Subcutaneous abdominal adipose tissue (tissue), 5 donors: ENCODE measurements around the gene FGF19.

ENCODE experiments used
- H3K27ac ChIP-seq: one replicate; pipeline ENCODE4 v1.7.0; 2013; ENCODE audit warnings: low read depth, mild to moderate bottlenecking, inconsistent platforms, low read length, moderate library complexity
- H3K27me3 ChIP-seq, 5 donors: one replicate each; pipeline ENCODE4 v1.7.0; 2013; ENCODE audit warnings: low read length in 5 of 5, inconsistent platforms in 1 of 5; ENCODE audit not compliant: control insufficient read depth in 5 of 5, insufficient read depth in 4 of 5
- H3K36me3 ChIP-seq, 5 donors: one replicate each; pipeline ENCODE4 v1.7.0; 2013; ENCODE audit warnings: low read length in 5 of 5; ENCODE audit not compliant: control insufficient read depth in 5 of 5, insufficient read depth in 5 of 5
- H3K4me1 ChIP-seq, 5 donors: one replicate each; pipeline ENCODE4 v1.7.0; 2013; ENCODE audit warnings: low read length in 5 of 5, mild to moderate bottlenecking in 3 of 5, moderate library complexity in 1 of 5; ENCODE audit not compliant: control insufficient read depth in 5 of 5, insufficient read depth in 5 of 5
- H3K4me3 ChIP-seq, 5 donors: one replicate each; pipeline ENCODE4 v1.7.0; 2013; ENCODE audit warnings: low read length in 5 of 5, low read depth in 1 of 5
- H3K9ac ChIP-seq, 5 donors: one replicate each; pipeline ENCODE4 v1.7.0; 2013; ENCODE audit warnings: low read length in 5 of 5, mild to moderate bottlenecking in 4 of 5, moderate library complexity in 3 of 5
- H3K9me3 ChIP-seq, 5 donors: one replicate each; pipeline ENCODE4 v1.7.0; 2013; ENCODE audit warnings: low read length in 5 of 5; ENCODE audit not compliant: control insufficient read depth in 5 of 5
- donor health status: healthy.
- donor health status: healthy.
- donor health status: healthy.
- donor health status: healthy.
- donor health status: healthy.

FGF19 gene

DNA sequence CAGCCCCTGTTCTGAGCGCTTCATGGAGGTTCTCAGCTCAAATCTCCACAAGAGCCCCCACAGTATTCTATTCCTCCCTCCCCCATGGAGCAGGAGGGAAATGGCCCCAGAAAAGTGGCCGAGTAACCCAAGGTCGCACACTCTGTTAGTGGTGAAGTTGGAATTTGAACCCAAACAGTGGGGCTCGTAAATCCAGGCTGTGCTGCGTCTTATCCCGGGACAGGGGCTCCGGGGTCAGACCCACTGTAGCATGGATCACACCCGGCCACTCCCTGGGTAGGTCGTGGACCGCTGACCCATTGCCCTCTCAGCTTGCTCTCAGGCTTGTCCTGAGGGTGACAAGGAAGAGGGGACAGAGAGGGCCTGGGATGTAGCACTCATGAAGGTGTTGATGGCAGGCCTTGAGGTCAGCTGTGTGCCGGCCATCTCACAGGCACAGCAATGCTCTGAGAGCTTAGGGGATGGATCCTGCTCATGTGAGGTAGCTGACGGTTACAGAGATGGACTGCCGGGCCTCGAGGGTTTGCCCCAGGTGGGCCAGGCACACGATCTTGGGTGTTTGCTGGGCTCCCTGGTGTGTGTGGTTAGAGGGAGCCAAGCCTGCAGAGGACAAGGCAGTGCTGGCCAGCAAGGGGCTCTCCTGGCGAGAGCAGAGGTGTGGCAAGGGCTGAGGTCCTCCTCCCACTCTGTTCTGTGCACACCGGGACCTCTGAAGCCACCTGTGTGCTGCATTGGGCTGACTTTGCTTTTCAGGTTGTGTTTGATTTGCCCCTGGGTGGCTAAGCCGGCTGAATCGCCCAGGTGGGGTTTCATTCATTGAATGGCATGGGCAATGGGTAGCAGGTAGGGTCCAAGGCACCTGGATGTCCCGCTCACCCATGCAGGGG, 2.3 kb upstream of the FGF19 start:
- Histone ChIP-seq H3K36me3 (no peaks in the 10 kb centered on the region), H3K9ac (no peak overlapping the region), H3K4me1 (peaks cover 0 to 21% (median 8%) of the 10 kb centered on the region in 5 donors), H3K27ac (no peak overlapping the region), H3K27me3 (peaks cover 21 to 58% (median 46%) of the 10 kb centered on the region in 5 donors), H3K9me3 (no peaks in the 10 kb centered on the region), H3K4me3 (no peak overlapping the region)

- Histone ChIP-seq H3K27ac (no peak overlapping the region), H3K27me3 (peaks cover 25 to 64% (median 50%) of the 10 kb centered on the region in 5 donors), H3K4me1 (peaks cover 0 to 27% (median 15%) of the 10 kb centered on the region in 5 donors), H3K9ac (no peak overlapping the region), H3K9me3 (no peaks in the 10 kb centered on the region), H3K36me3 (no peaks in the 10 kb centered on the region), H3K4me3 (no peak overlapping the region)
These were observed 1.6 kb upstream of the FGF19 start for GRCh38 chr11:69705351-69705811.

GRCh38 chr11:69704508-69705253, 859 bp upstream of the FGF19 start:
- H3K4me1 ChIP-seq, result peaks cover 0 to 28% (median 15%) of the 10 kb centered on the region in 5 donors
- no peaks in the 10 kb centered on the region for H3K9me3 ChIP-seq
- peaks cover 25 to 64% (median 50%) of the 10 kb centered on the region in 5 donors for H3K27me3 ChIP-seq
- no peak overlapping the region for H3K9ac ChIP-seq
- H3K4me3 ChIP-seq, result no peak overlapping the region
- no peaks in the 10 kb centered on the region for H3K36me3 ChIP-seq
- no peak overlapping the region for H3K27ac ChIP-seq

- peaks cover 30 to 63% (median 54%) of the 10 kb centered on the region in 5 donors for H3K27me3 ChIP-seq
- no peak overlapping the region for H3K9ac ChIP-seq
- no peak overlapping the region for H3K4me3 ChIP-seq
- no peak overlapping the region for H3K27ac ChIP-seq
- peaks cover 0 to 28% (median 15%) of the 10 kb centered on the region in 5 donors for H3K4me1 ChIP-seq
- H3K36me3 ChIP-seq, result no peaks in the 10 kb centered on the region
- no peaks in the 10 kb centered on the region for H3K9me3 ChIP-seq
These were observed 412 bp downstream of the FGF19 start for GRCh38 chr11:69703453-69703767.

- H3K4me1 ChIP-seq, result peaks cover 0 to 28% (median 15%) of the 10 kb centered on the region in 5 donors
- no peaks in the 10 kb centered on the region for H3K36me3 ChIP-seq
- H3K9ac ChIP-seq, result no peak overlapping the region
- H3K4me3 ChIP-seq, result no peak overlapping the region
- no peak overlapping the region for H3K27ac ChIP-seq
- no peaks in the 10 kb centered on the region for H3K9me3 ChIP-seq
- H3K27me3 ChIP-seq, result peaks cover 31 to 64% (median 54%) of the 10 kb centered on the region in 5 donors
These were observed 911 bp downstream of the FGF19 start for GRCh38 chr11:69702769-69703452.

DNA sequence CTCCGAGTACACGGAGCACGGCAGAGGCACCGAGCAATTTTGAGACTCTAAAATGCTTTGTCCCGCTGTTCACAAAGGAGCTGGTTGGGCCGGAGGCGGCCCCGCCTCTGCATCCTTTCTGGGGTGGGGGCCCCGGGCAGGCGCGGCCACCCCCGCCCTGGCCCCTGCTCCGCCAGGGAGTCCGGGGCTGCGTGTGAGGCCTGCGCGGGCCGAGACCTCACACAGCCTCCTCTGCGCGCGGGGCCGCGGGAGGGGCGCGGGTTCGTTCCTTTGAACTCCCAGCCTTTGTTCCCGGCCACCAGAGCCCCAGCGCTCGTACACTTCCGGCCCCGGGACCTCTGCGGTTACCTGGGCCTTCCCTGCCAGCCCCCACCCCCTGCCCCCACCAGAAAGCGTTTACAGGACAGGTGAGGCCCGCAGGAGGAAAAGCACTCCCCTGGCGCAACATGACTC, 1.6 kb downstream of the FGF19 start:
- H3K4me3 ChIP-seq, result no peak overlapping the region
- no peaks in the 10 kb centered on the region for H3K9me3 ChIP-seq
- H3K4me1 ChIP-seq, result peaks cover 0 to 28% (median 15%) of the 10 kb centered on the region in 5 donors
- no peaks in the 10 kb centered on the region for H3K36me3 ChIP-seq
- H3K27ac ChIP-seq, result no peak overlapping the region
- H3K27me3 ChIP-seq, result peaks cover 31 to 65% (median 57%) of the 10 kb centered on the region in 5 donors
- H3K9ac ChIP-seq, result no peak overlapping the region

GRCh38 chr11:69700278-69701140, 3.3 kb downstream of the FGF19 start:
- no peaks in the 10 kb centered on the region for H3K36me3 ChIP-seq
- no peaks in the 10 kb centered on the region for H3K9me3 ChIP-seq
- H3K9ac ChIP-seq, result no peak overlapping the region
- H3K27me3 ChIP-seq, result peaks cover 31 to 54% (median 51%) of the 10 kb centered on the region in 5 donors
- no peak overlapping the region for H3K4me3 ChIP-seq
- peaks cover 0 to 28% (median 15%) of the 10 kb centered on the region in 5 donors for H3K4me1 ChIP-seq
- no peak overlapping the region for H3K27ac ChIP-seq

DNA sequence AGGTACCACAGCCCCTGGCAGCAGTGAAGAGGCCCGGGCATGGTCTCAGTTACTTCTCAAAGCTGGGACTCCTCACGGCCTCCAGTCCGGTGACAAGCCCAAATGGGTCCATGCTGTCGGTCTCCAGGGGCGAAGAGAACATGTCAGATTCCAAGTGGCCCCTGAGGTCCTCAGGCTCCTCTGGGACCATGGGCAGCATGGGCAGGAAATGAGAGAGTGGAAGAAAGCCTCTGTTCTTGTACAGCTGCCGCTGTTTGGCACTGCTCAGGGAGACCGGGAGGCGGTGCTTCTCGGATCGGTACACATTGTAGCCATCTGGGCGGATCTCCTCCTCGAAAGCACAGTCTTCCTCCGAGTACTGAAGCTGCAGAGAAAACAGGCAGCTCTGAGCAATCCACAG, 4.6 kb downstream of the FGF19 start:
- peaks cover 24 to 52% (median 46%) of the 10 kb centered on the region in 5 donors for H3K27me3 ChIP-seq
- no peak overlapping the region for H3K4me3 ChIP-seq
- no peak overlapping the region for H3K9ac ChIP-seq
- H3K36me3 ChIP-seq, result no peaks in the 10 kb centered on the region
- H3K4me1 ChIP-seq, result peaks cover 0 to 22% (median 9%) of the 10 kb centered on the region in 5 donors
- H3K27ac ChIP-seq, result no peak overlapping the region
- H3K9me3 ChIP-seq, result no peaks in the 10 kb centered on the region

GRCh38 chr11:69698362-69698761, 5.5 kb downstream of the FGF19 start:
- peaks cover 20 to 50% (median 45%) of the 10 kb centered on the region in 5 donors for H3K27me3 ChIP-seq
- H3K36me3 ChIP-seq, result no peaks in the 10 kb centered on the region
- no peaks in the 10 kb centered on the region for H3K9me3 ChIP-seq

More at GRCh38 chr11:69698362-69698761, 5.5 kb downstream of the FGF19 start:
- Histone ChIP-seq H3K4me1 (peaks cover 0 to 15% (median 4%) of the 10 kb centered on the region in 5 donors), H3K27ac (no peak overlapping the region), H3K9ac (no peak overlapping the region), H3K4me3 (no peak overlapping the region)
